ENCODE data around the gene CA9.
"Not testable (repeated sequence)": the region's sequence is repeated elsewhere in the genome, so short reads cannot be mapped to it uniquely, and the experiment has no call there.

Gene CA9

DNA sequence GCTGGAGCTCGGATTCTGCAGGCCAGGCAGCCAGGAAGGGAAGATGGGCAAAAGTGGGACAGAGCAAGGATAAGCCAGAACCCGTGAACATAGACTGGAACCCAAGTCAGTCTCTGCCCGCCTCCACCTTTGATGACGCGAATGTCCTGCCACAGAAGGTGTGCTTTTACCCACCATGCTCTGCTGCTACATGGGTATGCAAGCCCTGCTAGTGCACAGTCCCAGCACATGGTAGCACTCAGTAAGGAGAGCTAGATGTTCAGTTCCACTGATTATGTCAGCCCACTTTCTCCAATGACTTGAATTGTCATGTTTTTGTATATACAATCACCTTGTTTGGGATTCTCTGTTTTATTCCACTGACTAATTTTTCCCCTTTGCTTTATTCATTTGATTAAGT lies 44.1 kb upstream of the CA9 start:
- H2AFZ ChIP-seq (ENCODE audit: low read length): no peak overlapping the region; the same call in 1 of the 2 replicates
- no peaks in the 10 kb centered on the region for H3K9me3 ChIP-seq (ENCODE audit: insufficient read depth, low read depth, low read length)
- H3K36me3 ChIP-seq (ENCODE audit: insufficient read depth, low read length): no peaks in the 10 kb centered on the region
- no peaks in the 10 kb centered on the region for H4K20me1 ChIP-seq (ENCODE audit: insufficient read depth, low read length, poor library complexity, severe bottlenecking)
- no peaks in the 10 kb centered on the region for H3K27me3 ChIP-seq (ENCODE audit: insufficient read depth, low read length, poor library complexity, severe bottlenecking)
- no peaks in the 10 kb centered on the region for H3K9me2 ChIP-seq (replicated peaks; ENCODE audit: low read depth, low read length)
- H3K79me2 ChIP-seq (ENCODE audit: insufficient read depth, low read length): no peaks in the 10 kb centered on the region
- no peaks in the 10 kb centered on the region for H3F3A ChIP-seq (ENCODE audit: low read depth)
- peaks cover 7% of the 10 kb centered on the region for H3K4me1 ChIP-seq (ENCODE audit: insufficient read depth, low read length, poor library complexity, severe bottlenecking)
- no peak overlapping the region for H3K9ac ChIP-seq (ENCODE audit: low read depth, low read length, poor library complexity, severe bottlenecking)
- no peak overlapping the region for H3K4me2 ChIP-seq (ENCODE audit: low read depth, low read length, poor library complexity, severe bottlenecking)
- TF ChIP-seq, protein P1, sequence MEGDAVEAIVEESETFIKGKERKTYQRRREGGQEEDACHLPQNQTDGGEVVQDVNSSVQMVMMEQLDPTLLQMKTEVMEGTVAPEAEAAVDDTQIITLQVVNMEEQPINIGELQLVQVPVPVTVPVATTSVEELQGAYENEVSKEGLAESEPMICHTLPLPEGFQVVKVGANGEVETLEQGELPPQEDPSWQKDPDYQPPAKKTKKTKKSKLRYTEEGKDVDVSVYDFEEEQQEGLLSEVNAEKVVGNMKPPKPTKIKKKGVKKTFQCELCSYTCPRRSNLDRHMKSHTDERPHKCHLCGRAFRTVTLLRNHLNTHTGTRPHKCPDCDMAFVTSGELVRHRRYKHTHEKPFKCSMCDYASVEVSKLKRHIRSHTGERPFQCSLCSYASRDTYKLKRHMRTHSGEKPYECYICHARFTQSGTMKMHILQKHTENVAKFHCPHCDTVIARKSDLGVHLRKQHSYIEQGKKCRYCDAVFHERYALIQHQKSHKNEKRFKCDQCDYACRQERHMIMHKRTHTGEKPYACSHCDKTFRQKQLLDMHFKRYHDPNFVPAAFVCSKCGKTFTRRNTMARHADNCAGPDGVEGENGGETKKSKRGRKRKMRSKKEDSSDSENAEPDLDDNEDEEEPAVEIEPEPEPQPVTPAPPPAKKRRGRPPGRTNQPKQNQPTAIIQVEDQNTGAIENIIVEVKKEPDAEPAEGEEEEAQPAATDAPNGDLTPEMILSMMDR (conservative IDR thresholded peaks at IDR 0.05; ENCODE audit: low read length): no peak
- no peak for TF ChIP-seq EZH2phosphoT487 (IDR thresholded peaks at IDR 0.05; ENCODE audit: borderline replicate concordance)
- no peak overlapping the region for H3K4me3 ChIP-seq (ENCODE audit: low read length, poor library complexity, severe bottlenecking)

- no peaks in the 10 kb centered on the region for H3K27me3 ChIP-seq (ENCODE audit: insufficient read depth, low read length, poor library complexity, severe bottlenecking)
- H3K79me2 ChIP-seq (ENCODE audit: insufficient read depth, low read length): no peaks in the 10 kb centered on the region
- no peaks in the 10 kb centered on the region for H3K36me3 ChIP-seq (ENCODE audit: insufficient read depth, low read length)
- no peaks in the 10 kb centered on the region for H3F3A ChIP-seq (ENCODE audit: low read depth)
- peak overlapping the region; percentile 43 for H3K4me3 ChIP-seq (ENCODE audit: low read length, poor library complexity, severe bottlenecking)
- H3K9me2 ChIP-seq (replicated peaks; ENCODE audit: low read depth, low read length): no peaks in the 10 kb centered on the region
- H3K9me3 ChIP-seq (ENCODE audit: insufficient read depth, low read depth, low read length): no peaks in the 10 kb centered on the region
- H3K4me1 ChIP-seq (ENCODE audit: insufficient read depth, low read length, poor library complexity, severe bottlenecking): peaks cover 39% of the 10 kb centered on the region
- H3K4me2 ChIP-seq (ENCODE audit: low read depth, low read length, poor library complexity, severe bottlenecking): peak overlapping the region; percentile 60
- TF ChIP-seq, protein P1 (conservative IDR thresholded peaks at IDR 0.05; ENCODE audit: low read length): no peak
- no peak for TF ChIP-seq EZH2phosphoT487 (IDR thresholded peaks at IDR 0.05; ENCODE audit: borderline replicate concordance)
- H2AFZ ChIP-seq (ENCODE audit: low read length): peak overlapping the region; percentile 71
- peak overlapping the region; percentile 50 for H3K9ac ChIP-seq (ENCODE audit: low read depth, low read length, poor library complexity, severe bottlenecking)
- no peaks in the 10 kb centered on the region for H4K20me1 ChIP-seq (ENCODE audit: insufficient read depth, low read length, poor library complexity, severe bottlenecking)
Measured at GRCh38 chr9:35635730-35636129, 38.0 kb upstream of the CA9 start.

GRCh38 chr9:35636135-35636876 lies 37.4 kb upstream of the CA9 start:
- H3K4me1 ChIP-seq (ENCODE audit: insufficient read depth, low read length, poor library complexity, severe bottlenecking): peaks cover 39% of the 10 kb centered on the region
- peak overlapping the region; percentile 71 for H2AFZ ChIP-seq (ENCODE audit: low read length)
- H3K79me2 ChIP-seq (ENCODE audit: insufficient read depth, low read length): no peaks in the 10 kb centered on the region
- H3K36me3 ChIP-seq (ENCODE audit: insufficient read depth, low read length): no peaks in the 10 kb centered on the region
- H3K4me2 ChIP-seq (ENCODE audit: low read depth, low read length, poor library complexity, severe bottlenecking): peak overlapping the region; percentile 60
- TF ChIP-seq, protein P1 (conservative IDR thresholded peaks at IDR 0.05; ENCODE audit: low read length): no peak
- no peak for TF ChIP-seq EZH2phosphoT487 (IDR thresholded peaks at IDR 0.05; ENCODE audit: borderline replicate concordance)
- H4K20me1 ChIP-seq (ENCODE audit: insufficient read depth, low read length, poor library complexity, severe bottlenecking): no peaks in the 10 kb centered on the region
- H3K9me3 ChIP-seq (ENCODE audit: insufficient read depth, low read depth, low read length): no peaks in the 10 kb centered on the region
- H3K27me3 ChIP-seq (ENCODE audit: insufficient read depth, low read length, poor library complexity, severe bottlenecking): no peaks in the 10 kb centered on the region
- H3K4me3 ChIP-seq (ENCODE audit: low read length, poor library complexity, severe bottlenecking): peak overlapping the region; percentile 43
- H3K9me2 ChIP-seq (replicated peaks; ENCODE audit: low read depth, low read length): no peaks in the 10 kb centered on the region
- H3F3A ChIP-seq (ENCODE audit: low read depth): no peaks in the 10 kb centered on the region
- peak overlapping the region; percentile 50 for H3K9ac ChIP-seq (ENCODE audit: low read depth, low read length, poor library complexity, severe bottlenecking)

DNA sequence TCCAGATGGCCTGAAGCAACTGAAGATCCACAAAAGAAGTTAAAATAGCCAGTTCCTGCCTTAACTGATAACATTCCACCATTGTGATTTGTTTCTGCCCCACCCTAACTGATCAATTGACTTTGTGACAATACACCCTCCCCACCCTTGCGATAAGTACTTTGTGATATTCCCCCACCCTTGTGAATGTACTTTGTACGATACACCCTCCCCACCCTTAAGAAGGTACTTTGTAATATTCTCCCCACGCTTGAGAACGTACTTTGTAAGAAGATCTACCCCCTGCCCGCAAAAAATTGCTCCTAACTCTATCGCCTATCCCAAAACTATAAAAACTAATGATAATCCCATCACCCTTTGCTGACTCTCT lies 36.9 kb upstream of the CA9 start:
- Histone ChIP-seq H3K4me1 (ENCODE audit: insufficient read depth, low read length, poor library complexity, severe bottlenecking) (peaks cover 39% of the 10 kb centered on the region), H3K9ac (ENCODE audit: low read depth, low read length, poor library complexity, severe bottlenecking) (peak overlapping the region; percentile 50)
- H3K79me2 ChIP-seq (ENCODE audit: insufficient read depth, low read length); H3K4me3 ChIP-seq (ENCODE audit: low read length, poor library complexity, severe bottlenecking); H3K9me3 ChIP-seq (ENCODE audit: insufficient read depth, low read depth, low read length); H3F3A ChIP-seq (ENCODE audit: low read depth); H3K9me2 ChIP-seq (replicated peaks; ENCODE audit: low read depth, low read length); H3K27me3 ChIP-seq (ENCODE audit: insufficient read depth, low read length, poor library complexity, severe bottlenecking); H4K20me1 ChIP-seq (ENCODE audit: insufficient read depth, low read length, poor library complexity, severe bottlenecking); H3K36me3 ChIP-seq (ENCODE audit: insufficient read depth, low read length); H2AFZ ChIP-seq (ENCODE audit: low read length); H3K4me2 ChIP-seq (ENCODE audit: low read depth, low read length, poor library complexity, severe bottlenecking): not testable (repeated sequence)

GRCh38 chr9:35637427-35637955 lies 36.2 kb upstream of the CA9 start:
- H4K20me1 ChIP-seq (ENCODE audit: insufficient read depth, low read length, poor library complexity, severe bottlenecking); H3K4me2 ChIP-seq (ENCODE audit: low read depth, low read length, poor library complexity, severe bottlenecking); H3K9me3 ChIP-seq (ENCODE audit: insufficient read depth, low read depth, low read length); H3K27me3 ChIP-seq (ENCODE audit: insufficient read depth, low read length, poor library complexity, severe bottlenecking); H3F3A ChIP-seq (ENCODE audit: low read depth); H3K4me3 ChIP-seq (ENCODE audit: low read length, poor library complexity, severe bottlenecking); H3K36me3 ChIP-seq (ENCODE audit: insufficient read depth, low read length); H2AFZ ChIP-seq (ENCODE audit: low read length); H3K9me2 ChIP-seq (replicated peaks; ENCODE audit: low read depth, low read length); H3K9ac ChIP-seq (ENCODE audit: low read depth, low read length, poor library complexity, severe bottlenecking); H3K79me2 ChIP-seq (ENCODE audit: insufficient read depth, low read length): not testable (repeated sequence)
- H3K4me1 ChIP-seq (ENCODE audit: insufficient read depth, low read length, poor library complexity, severe bottlenecking): peaks cover 39% of the 10 kb centered on the region
